ENCODE results near the gene CCDC102A. TPM values are rescaled to one million over a fixed set of nuclear protein-coding genes. Genes with fewer than 3 reads are reported as not detected.

Gene CCDC102A
- total and polyA plus RNA-seq, 11 donors, result 3.3 to 17.0 (median 6.8) TPM

GRCh38 chr16:57472665-57473060 lies 63.7 kb downstream of the CCDC102A start:
- Histone ChIP-seq H3K36me3 (peaks cover 0 to 79% (median 71%) of the 10 kb centered on the region in 9 donors), H3K4me3 (no peak overlapping the region), H3K27ac (peak overlapping the region in 1 of 12 donors; percentile 18), H3K9me3 (no peaks in the 10 kb centered on the region), H3K27me3 (no peaks in the 10 kb centered on the region), H3K4me1 (peaks cover 0 to 45% (median 23%) of the 10 kb centered on the region in 12 donors)
- DNase-seq (no peak), ATAC-seq (no peak)
- 50 to 71% (median 52%) methylated on average over 3 to 4 of the region's 4 CpGs for WGBS, 4 donors
- TF ChIP-seq CTCF (IDR thresholded peaks at IDR 0.05) (no peak), POLR2A (IDR thresholded peaks at IDR 0.05) (no peak)
- intact Hi-C loops (cut with DNase I), result loop anchor here in 1 of 10 donors (5.0 kb wide), 1 partner anchor 45 kb away; no protein-coding TSS in a partner anchor

- intact Hi-C loops (cut with DNase I), result loop anchor here in 1 of 10 donors (5.0 kb wide), 1 partner anchor 45 kb away; no protein-coding TSS in a partner anchor
- Histone ChIP-seq H3K36me3 (peaks cover 0 to 85% (median 77%) of the 10 kb centered on the region in 9 donors), H3K4me3 (no peak overlapping the region), H3K4me1 (peaks cover 0 to 39% (median 23%) of the 10 kb centered on the region in 12 donors), H3K27ac (peak overlapping the region in 1 of 12 donors; percentile 18), H3K27me3 (no peaks in the 10 kb centered on the region), H3K9me3 (no peaks in the 10 kb centered on the region)
- DNase-seq (no peak), ATAC-seq (no peak)
- no peak for TF ChIP-seq CTCF (IDR thresholded peaks at IDR 0.05)
- TF ChIP-seq POLR2A (IDR thresholded peaks at IDR 0.05), result no peak
- WGBS, 4 donors, result 71 to 79% (median 76%) methylated on average over 10 of the region's 10 CpGs
These were observed 64.3 kb downstream of the CCDC102A start for GRCh38 chr16:57471852-57472664.

- Histone ChIP-seq H3K4me1 (peaks cover 0 to 31% (median 16%) of the 10 kb centered on the region in 12 donors), H3K4me3 (no peak overlapping the region), H3K27me3 (no peaks in the 10 kb centered on the region), H3K36me3 (peaks cover 0 to 91% (median 86%) of the 10 kb centered on the region in 9 donors), H3K27ac (peak overlapping the region in 6 of 12 donors; percentile 2 to 35 (median 10)), H3K9me3 (no peaks in the 10 kb centered on the region)
- 94 to 100% (median 99%) methylated on average over 1 of the region's 1 CpG for WGBS, 4 donors
- DNase-seq (no peak), ATAC-seq (no peak)
- TF ChIP-seq POLR2A (IDR thresholded peaks at IDR 0.05) (no peak), CTCF (IDR thresholded peaks at IDR 0.05) (no peak)
- intact Hi-C loops (cut with DNase I), result loop anchor here in 1 of 10 donors (5.0 kb wide), 1 partner anchor 46 kb away; no protein-coding TSS in a partner anchor
These were observed 65.2 kb downstream of the CCDC102A start for GRCh38 chr16:57471209-57471608.

GRCh38 chr16:57470711-57471110 lies 65.7 kb downstream of the CCDC102A start:
- ATAC-seq (peak in 3 of 4 donors; percentile 40 to 74 (median 48)), DNase-seq (peak in 4 of 5 donors; percentile 65 to 74 (median 70))
- TF ChIP-seq CTCF (IDR thresholded peaks at IDR 0.05) (no peak), POLR2A (IDR thresholded peaks at IDR 0.05) (no peak)
- Histone ChIP-seq H3K4me1 (peaks cover 0 to 26% (median 11%) of the 10 kb centered on the region in 12 donors), H3K27ac (peak overlapping the region in 6 of 12 donors; percentile 2 to 35 (median 10)), H3K36me3 (peaks cover 0 to 95% (median 91%) of the 10 kb centered on the region in 9 donors), H3K4me3 (no peak overlapping the region), H3K27me3 (no peaks in the 10 kb centered on the region), H3K9me3 (no peaks in the 10 kb centered on the region)
- WGBS, 4 donors, result 6 to 24% (median 15%) methylated on average over 6 of the region's 6 CpGs
- intact Hi-C loops (cut with DNase I), result loop anchor here in 1 of 10 donors (5.0 kb wide), 1 partner anchor 47 kb away; no protein-coding TSS in a partner anchor
